ENCODE results near the gene MPHOSPH9.

DNA sequence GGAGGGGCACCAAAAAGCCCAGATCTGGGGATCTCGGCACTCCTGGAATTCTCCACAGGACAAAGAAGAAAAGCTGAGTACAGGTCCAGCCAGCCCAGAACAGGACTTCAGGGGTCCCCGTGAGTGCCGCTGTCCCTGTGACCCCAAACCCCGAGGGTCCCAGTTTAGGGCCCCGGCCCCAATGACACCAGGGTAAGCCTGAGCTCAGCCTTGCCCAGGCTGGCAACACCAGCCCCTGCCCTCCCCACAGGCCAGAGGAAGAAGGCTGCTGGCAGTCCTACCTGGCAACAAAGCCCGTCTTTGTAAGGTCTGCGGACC is 36.9 kb upstream of the MPHOSPH9 start:
- no peak for TF ChIP-seq POLR2AphosphoS5 (IDR thresholded peaks at IDR 0.05; ENCODE audit: low read depth)
- TF ChIP-seq, protein P1, sequence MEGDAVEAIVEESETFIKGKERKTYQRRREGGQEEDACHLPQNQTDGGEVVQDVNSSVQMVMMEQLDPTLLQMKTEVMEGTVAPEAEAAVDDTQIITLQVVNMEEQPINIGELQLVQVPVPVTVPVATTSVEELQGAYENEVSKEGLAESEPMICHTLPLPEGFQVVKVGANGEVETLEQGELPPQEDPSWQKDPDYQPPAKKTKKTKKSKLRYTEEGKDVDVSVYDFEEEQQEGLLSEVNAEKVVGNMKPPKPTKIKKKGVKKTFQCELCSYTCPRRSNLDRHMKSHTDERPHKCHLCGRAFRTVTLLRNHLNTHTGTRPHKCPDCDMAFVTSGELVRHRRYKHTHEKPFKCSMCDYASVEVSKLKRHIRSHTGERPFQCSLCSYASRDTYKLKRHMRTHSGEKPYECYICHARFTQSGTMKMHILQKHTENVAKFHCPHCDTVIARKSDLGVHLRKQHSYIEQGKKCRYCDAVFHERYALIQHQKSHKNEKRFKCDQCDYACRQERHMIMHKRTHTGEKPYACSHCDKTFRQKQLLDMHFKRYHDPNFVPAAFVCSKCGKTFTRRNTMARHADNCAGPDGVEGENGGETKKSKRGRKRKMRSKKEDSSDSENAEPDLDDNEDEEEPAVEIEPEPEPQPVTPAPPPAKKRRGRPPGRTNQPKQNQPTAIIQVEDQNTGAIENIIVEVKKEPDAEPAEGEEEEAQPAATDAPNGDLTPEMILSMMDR (IDR thresholded peaks at IDR 0.05; ENCODE audit: insufficient read depth, low read length): no peak
- TF ChIP-seq, protein P2, sequence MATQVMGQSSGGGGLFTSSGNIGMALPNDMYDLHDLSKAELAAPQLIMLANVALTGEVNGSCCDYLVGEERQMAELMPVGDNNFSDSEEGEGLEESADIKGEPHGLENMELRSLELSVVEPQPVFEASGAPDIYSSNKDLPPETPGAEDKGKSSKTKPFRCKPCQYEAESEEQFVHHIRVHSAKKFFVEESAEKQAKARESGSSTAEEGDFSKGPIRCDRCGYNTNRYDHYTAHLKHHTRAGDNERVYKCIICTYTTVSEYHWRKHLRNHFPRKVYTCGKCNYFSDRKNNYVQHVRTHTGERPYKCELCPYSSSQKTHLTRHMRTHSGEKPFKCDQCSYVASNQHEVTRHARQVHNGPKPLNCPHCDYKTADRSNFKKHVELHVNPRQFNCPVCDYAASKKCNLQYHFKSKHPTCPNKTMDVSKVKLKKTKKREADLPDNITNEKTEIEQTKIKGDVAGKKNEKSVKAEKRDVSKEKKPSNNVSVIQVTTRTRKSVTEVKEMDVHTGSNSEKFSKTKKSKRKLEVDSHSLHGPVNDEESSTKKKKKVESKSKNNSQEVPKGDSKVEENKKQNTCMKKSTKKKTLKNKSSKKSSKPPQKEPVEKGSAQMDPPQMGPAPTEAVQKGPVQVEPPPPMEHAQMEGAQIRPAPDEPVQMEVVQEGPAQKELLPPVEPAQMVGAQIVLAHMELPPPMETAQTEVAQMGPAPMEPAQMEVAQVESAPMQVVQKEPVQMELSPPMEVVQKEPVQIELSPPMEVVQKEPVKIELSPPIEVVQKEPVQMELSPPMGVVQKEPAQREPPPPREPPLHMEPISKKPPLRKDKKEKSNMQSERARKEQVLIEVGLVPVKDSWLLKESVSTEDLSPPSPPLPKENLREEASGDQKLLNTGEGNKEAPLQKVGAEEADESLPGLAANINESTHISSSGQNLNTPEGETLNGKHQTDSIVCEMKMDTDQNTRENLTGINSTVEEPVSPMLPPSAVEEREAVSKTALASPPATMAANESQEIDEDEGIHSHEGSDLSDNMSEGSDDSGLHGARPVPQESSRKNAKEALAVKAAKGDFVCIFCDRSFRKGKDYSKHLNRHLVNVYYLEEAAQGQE (IDR thresholded peaks at IDR 0.05; ENCODE audit: insufficient replicate concordance, low read depth): no peak

Data from HL-60 (cell line).